SK-N-SH (cell line): Measurements from ENCODE around the gene NUMB. TPM values are rescaled to one million over a fixed set of nuclear protein-coding genes. Genes with fewer than 3 reads are reported as not detected.

Experiments used
- CTCF ChIA-PET: fragments of 300-600, 350-600 bp; formaldehyde crosslinking; extraction: SDS; loops from one replicate; lab custom pipeline; 2021; lab: Yijun Ruan, JAX
- POLR2A ChIA-PET: fragments of 350-600 bp; sonication (Branson Sonifier 250); formaldehyde crosslinking; extraction: SDS; loops from one replicate; lab custom pipeline; 2020; ENCODE audit warnings: antibody characterized with exemption, inconsistent platforms; lab: Yijun Ruan, JAX
- DNase-seq: peaks from one replicate; pipeline ENCODE4 v3.0.0; 2012
- H2AFZ ChIP-seq: fragments of 200-600 bp; sonication (generic); 2 replicates; pipeline ENCODE4 v1.8.1; 2016; ENCODE audit warnings: antibody characterized with exemption, mild to moderate bottlenecking, low read depth
- H3F3A ChIP-seq: fragments of 200-600 bp; sonication (generic); replicated peaks from 2 replicates; pipeline ENCODE3; 2016; ENCODE audit warnings: antibody characterized with exemption, mild to moderate bottlenecking; ENCODE audit not compliant: insufficient read depth
- H3K27ac ChIP-seq, 2 experiments: fragments of 200-500 bp in 1 of 2; fragments of 200-600 bp in 1 of 2; sonication (Bioruptor generic) in 1 of 2; sonication (generic), shearing (Covaris generic) in 1 of 2; 2 replicates each; pipeline versions ENCODE4 v1.5.1 to v1.6.1; 2014 to 2016; ENCODE audit warnings: low read depth in 2 of 2, inconsistent platforms in 1 of 2, low read length in 1 of 2, mild to moderate bottlenecking in 1 of 2, mixed read lengths in 1 of 2
- H3K27me3 ChIP-seq: fragments of 200-600 bp; sonication (generic), shearing (Covaris generic); 2 replicates; pipeline ENCODE4 v1.6.1; 2016; ENCODE audit warnings: mixed run types; ENCODE audit not compliant: insufficient read depth
- H3K36me3 ChIP-seq, 2 experiments: fragments of 200-500 bp in 1 of 2; fragments of 200-600 bp in 1 of 2; sonication (Bioruptor generic) in 1 of 2; sonication (generic) in 1 of 2; replicated peaks in 1 of 2; 2 replicates each; pipeline versions ENCODE3 to v1.5.1; 2014 to 2016; ENCODE audit warnings: low read length in 1 of 2, mild to moderate bottlenecking in 1 of 2; ENCODE audit not compliant: insufficient read depth in 2 of 2, control insufficient read depth in 1 of 2
- H3K4me1 ChIP-seq, 2 experiments: fragments of 200-500 bp in 1 of 2; fragments of 200-600 bp in 1 of 2; sonication (Bioruptor generic) in 1 of 2; sonication (generic), shearing (Covaris generic) in 1 of 2; 2 replicates each; pipeline versions ENCODE4 v1.5.1 to v1.6.1; 2014 to 2016; ENCODE audit warnings: low read depth in 1 of 2, low read length in 1 of 2, mixed run types in 1 of 2; ENCODE audit not compliant: insufficient read depth in 2 of 2, control insufficient read depth in 1 of 2
- H3K4me2 ChIP-seq: fragments of 200-600 bp; sonication (generic), shearing (Covaris generic); 2 replicates; pipeline ENCODE4 v1.6.1; 2017; ENCODE audit warnings: mixed run types
- H3K4me3 ChIP-seq, 2 experiments: fragments of 200-500 bp in 1 of 2; fragments of 200-600 bp in 1 of 2; sonication (Bioruptor generic) in 1 of 2; sonication (generic), shearing (Covaris generic) in 1 of 2; 2 replicates each; pipeline versions ENCODE4 v1.5.1 to v1.8.1; 2014 to 2016; ENCODE audit warnings: low read depth in 2 of 2, inconsistent platforms in 1 of 2, low read length in 1 of 2, mild to moderate bottlenecking in 1 of 2, mixed read lengths in 1 of 2, moderate library complexity in 1 of 2
- H3K79me2 ChIP-seq: fragments of 200-600 bp; sonication (generic); 2 replicates; pipeline ENCODE4 v1.8.1; 2017; ENCODE audit warnings: mild to moderate bottlenecking; ENCODE audit not compliant: insufficient read depth
- H3K9ac ChIP-seq: fragments of 200-600 bp; sonication (generic); 2 replicates; pipeline ENCODE4 v1.6.1; 2017; ENCODE audit warnings: mixed run types
- H3K9me2 ChIP-seq: fragments of 200-600 bp; sonication (generic); 2 replicates; pipeline ENCODE4 v1.6.1; 2017; ENCODE audit warnings: mixed run types
- H3K9me3 ChIP-seq: fragments of 200-600 bp; sonication (generic); 2 replicates; pipeline ENCODE4 v1.6.1; 2017; ENCODE audit warnings: mixed run types, mild to moderate bottlenecking, moderate library complexity
- H4K20me1 ChIP-seq: fragments of 200-600 bp; sonication (generic); 2 replicates; pipeline ENCODE4 v1.6.1; 2017; ENCODE audit warnings: mild to moderate bottlenecking, mixed run types; ENCODE audit not compliant: insufficient read depth
- ELF1 ChIP-seq: IDR thresholded peaks from 2 replicates; pipeline ENCODE4 v1.4.0; 2012
- FOXJ3 ChIP-seq: sonication (generic); formaldehyde crosslinking; IDR thresholded peaks from 2 replicates; pipeline ENCODE4 v1.5.1; 2020; ENCODE audit warnings: mild to moderate bottlenecking, missing genetic modification reagents
- FOXM1 ChIP-seq: IDR thresholded peaks from 2 replicates; pipeline ENCODE4 v1.4.0; 2012; ENCODE audit warnings: low read depth, mild to moderate bottlenecking
- GABPA ChIP-seq: IDR thresholded peaks from 2 replicates; pipeline ENCODE4 v1.4.0; 2012; ENCODE audit warnings: low read depth, mild to moderate bottlenecking
- JUND ChIP-seq: IDR thresholded peaks from 2 replicates; pipeline ENCODE4 v1.4.0; 2012
- MAX ChIP-seq: IDR thresholded peaks from 2 replicates; pipeline ENCODE4 v1.4.0; 2012; ENCODE audit warnings: low read depth
- MXI1 ChIP-seq: IDR thresholded peaks from 2 replicates; pipeline ENCODE4 v1.6.1; 2012; ENCODE audit warnings: mild to moderate bottlenecking, low read depth, low read length, improper control_type of control experiment
- NFIC ChIP-seq: IDR thresholded peaks from 2 replicates; pipeline ENCODE4 v1.4.0; 2012; ENCODE audit warnings: borderline replicate concordance
- NRF1 ChIP-seq: IDR thresholded peaks from 2 replicates; pipeline ENCODE4 v1.6.1; 2012; ENCODE audit warnings: low read depth, mild to moderate bottlenecking, low read length
- POLR2AphosphoS5 ChIP-seq: IDR thresholded peaks from 2 replicates; pipeline ENCODE4 v1.6.1; 2012; ENCODE audit warnings: low read depth, low read length
- RCOR1 ChIP-seq: fragments of 150-350 bp; IDR thresholded peaks from 2 replicates; pipeline ENCODE4 v1.6.1; 2017; ENCODE audit warnings: antibody characterized with exemption, low read length
- RFX5 ChIP-seq: IDR thresholded peaks from 2 replicates; pipeline ENCODE4 v1.6.1; 2012; ENCODE audit warnings: mild to moderate bottlenecking, improper control_type of control experiment, low read length
- SIN3A ChIP-seq: IDR thresholded peaks from 2 replicates; pipeline ENCODE4 v1.6.1; 2012; ENCODE audit warnings: low read depth, mild to moderate bottlenecking, low read length, moderate library complexity, borderline replicate concordance
- SMC3 ChIP-seq: IDR thresholded peaks from 2 replicates; pipeline ENCODE4 v1.6.1; 2012; ENCODE audit warnings: low read depth, low read length, improper control_type of control experiment
- TCF12 ChIP-seq: IDR thresholded peaks from 2 replicates; pipeline ENCODE4 v1.4.0; 2012
- WGBS: methylation state at CpG from one replicate; pipeline ENCODE4 v1.1.6; 2017; ENCODE audit warnings: low lambda C conversion rate; 5-methylcytosine and 5-hydroxymethylcytosine counted together
- polyA plus RNA-seq, 3 experiments: library from polyadenylated mRNA; depleted of rRNA; stranded (reverse); fragments of >200 nt; gene quantifications; 2 replicates each; pipeline ENCODE4 v1.2.3, GENCODE V29; 2012
- TF ChIP-seq, protein P1 (sequence below): IDR thresholded peaks from 2 replicates; pipeline ENCODE4 v1.6.1; 2012; ENCODE audit warnings: mild to moderate bottlenecking, low read depth, low read length, moderate library complexity
- TF ChIP-seq, protein P2 (sequence below): fragments of 150-350 bp; IDR thresholded peaks from 2 replicates; pipeline ENCODE4 v1.6.1; 2017; ENCODE audit warnings: antibody characterized with exemption, low read length, low read depth, borderline replicate concordance
- TF ChIP-seq, protein P3 (sequence below): fragments of 200-600 bp; sonication (generic); IDR thresholded peaks from 2 replicates; pipeline ENCODE4 v1.6.1; 2017; ENCODE audit warnings: antibody characterized with exemption, mild to moderate bottlenecking, moderate library complexity

NUMB gene
- polyA plus RNA-seq, 1 of the 3 experiments (the other 2 are of a cell fraction): 58.4 TPM

- 98% methylated on average over 3 of the region's 3 CpGs for WGBS
- Histone ChIP-seq H3K36me3 (peaks cover 0 to 4% of the 10 kb centered on the region in 2 experiments), H3K79me2 (peaks cover 65% of the 10 kb centered on the region), H2AFZ (no peak overlapping the region), H3K27ac (no peak overlapping the region), H3K9ac (no peak overlapping the region), H3F3A (peaks cover 4% of the 10 kb centered on the region), H3K4me1 (no peaks in the 10 kb centered on the region), H3K4me2 (no peak overlapping the region)
- no peak for DNase-seq
- POLR2A ChIA-PET: no interaction called here
- TF ChIP-seq NRF1 (no peak), MXI1 (no peak), SMC3 (no peak), MAX (no peak), NFIC (no peak), FOXJ3 (CRISPR knock-in tag) (no peak), GABPA (no peak), ELF1 (no peak), FOXM1 (no peak), POLR2AphosphoS5 (no peak), RCOR1 (no peak), JUND (no peak), RFX5 (no peak)
- TF ChIP-seq, protein P1, sequence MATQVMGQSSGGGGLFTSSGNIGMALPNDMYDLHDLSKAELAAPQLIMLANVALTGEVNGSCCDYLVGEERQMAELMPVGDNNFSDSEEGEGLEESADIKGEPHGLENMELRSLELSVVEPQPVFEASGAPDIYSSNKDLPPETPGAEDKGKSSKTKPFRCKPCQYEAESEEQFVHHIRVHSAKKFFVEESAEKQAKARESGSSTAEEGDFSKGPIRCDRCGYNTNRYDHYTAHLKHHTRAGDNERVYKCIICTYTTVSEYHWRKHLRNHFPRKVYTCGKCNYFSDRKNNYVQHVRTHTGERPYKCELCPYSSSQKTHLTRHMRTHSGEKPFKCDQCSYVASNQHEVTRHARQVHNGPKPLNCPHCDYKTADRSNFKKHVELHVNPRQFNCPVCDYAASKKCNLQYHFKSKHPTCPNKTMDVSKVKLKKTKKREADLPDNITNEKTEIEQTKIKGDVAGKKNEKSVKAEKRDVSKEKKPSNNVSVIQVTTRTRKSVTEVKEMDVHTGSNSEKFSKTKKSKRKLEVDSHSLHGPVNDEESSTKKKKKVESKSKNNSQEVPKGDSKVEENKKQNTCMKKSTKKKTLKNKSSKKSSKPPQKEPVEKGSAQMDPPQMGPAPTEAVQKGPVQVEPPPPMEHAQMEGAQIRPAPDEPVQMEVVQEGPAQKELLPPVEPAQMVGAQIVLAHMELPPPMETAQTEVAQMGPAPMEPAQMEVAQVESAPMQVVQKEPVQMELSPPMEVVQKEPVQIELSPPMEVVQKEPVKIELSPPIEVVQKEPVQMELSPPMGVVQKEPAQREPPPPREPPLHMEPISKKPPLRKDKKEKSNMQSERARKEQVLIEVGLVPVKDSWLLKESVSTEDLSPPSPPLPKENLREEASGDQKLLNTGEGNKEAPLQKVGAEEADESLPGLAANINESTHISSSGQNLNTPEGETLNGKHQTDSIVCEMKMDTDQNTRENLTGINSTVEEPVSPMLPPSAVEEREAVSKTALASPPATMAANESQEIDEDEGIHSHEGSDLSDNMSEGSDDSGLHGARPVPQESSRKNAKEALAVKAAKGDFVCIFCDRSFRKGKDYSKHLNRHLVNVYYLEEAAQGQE: no peak
- TF ChIP-seq, protein P2, sequence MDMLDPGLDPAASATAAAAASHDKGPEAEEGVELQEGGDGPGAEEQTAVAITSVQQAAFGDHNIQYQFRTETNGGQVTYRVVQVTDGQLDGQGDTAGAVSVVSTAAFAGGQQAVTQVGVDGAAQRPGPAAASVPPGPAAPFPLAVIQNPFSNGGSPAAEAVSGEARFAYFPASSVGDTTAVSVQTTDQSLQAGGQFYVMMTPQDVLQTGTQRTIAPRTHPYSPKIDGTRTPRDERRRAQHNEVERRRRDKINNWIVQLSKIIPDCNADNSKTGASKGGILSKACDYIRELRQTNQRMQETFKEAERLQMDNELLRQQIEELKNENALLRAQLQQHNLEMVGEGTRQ: no peak
- TF ChIP-seq, all 33 proteins: peak for 0
- H3K9me3 ChIP-seq: no peaks in the 10 kb centered on the region
- no peak overlapping the region for H3K4me3 ChIP-seq
- CTCF ChIA-PET: interaction anchor here (0.7 kb wide), 1 partner anchor 65 kb away, joined by 3 read pairs; no protein-coding TSS in a partner anchor
- no peaks in the 10 kb centered on the region for H3K27me3 ChIP-seq
- H4K20me1 ChIP-seq: peaks cover 30% of the 10 kb centered on the region
- no peaks in the 10 kb centered on the region for H3K9me2 ChIP-seq
These were observed 60.5 kb downstream of the NUMB start for GRCh38 chr14:73397810-73398209.

DNA sequence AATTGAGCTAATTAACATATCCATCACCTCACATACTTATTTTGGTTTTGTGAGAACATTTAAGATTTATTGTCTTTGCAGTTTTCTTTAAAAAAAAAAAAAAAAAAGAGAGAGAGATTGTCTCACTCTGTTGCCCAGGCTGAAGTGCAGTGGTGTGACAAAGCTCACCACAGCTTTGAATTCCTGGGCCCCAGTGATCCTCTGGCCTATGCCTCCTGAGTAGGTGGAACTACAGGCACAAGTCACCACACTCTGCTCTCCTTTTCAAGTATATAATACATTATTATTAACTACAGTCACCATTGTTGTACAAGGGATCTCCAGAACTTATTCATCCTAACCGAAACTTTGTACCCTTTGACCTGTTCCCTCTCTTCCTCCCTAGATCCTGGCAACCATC, 64.0 kb downstream of the NUMB start:
- Histone ChIP-seq H3K36me3 (peaks cover 0 to 4% of the 10 kb centered on the region in 2 experiments), H4K20me1 (peaks cover 15% of the 10 kb centered on the region), H3K79me2 (peaks cover 59% of the 10 kb centered on the region), H3K27me3 (no peaks in the 10 kb centered on the region), H3K9me2 (no peaks in the 10 kb centered on the region), H3K4me1 (peaks cover 0 to 2% of the 10 kb centered on the region in 2 experiments; a peak in 1 of 4 replicates), H2AFZ (no peak overlapping the region), H3K9me3 (no peaks in the 10 kb centered on the region), H3F3A (peaks cover 7% of the 10 kb centered on the region), H3K4me2 (no peak overlapping the region), H3K27ac (no peak overlapping the region), H3K4me3 (no peak overlapping the region), H3K9ac (no peak overlapping the region)
- WGBS: 74% methylated on average over 1 of the region's 1 CpG
- TF ChIP-seq SIN3A (no peak), GABPA (no peak), TCF12 (no peak)
- TF ChIP-seq, protein P3, sequence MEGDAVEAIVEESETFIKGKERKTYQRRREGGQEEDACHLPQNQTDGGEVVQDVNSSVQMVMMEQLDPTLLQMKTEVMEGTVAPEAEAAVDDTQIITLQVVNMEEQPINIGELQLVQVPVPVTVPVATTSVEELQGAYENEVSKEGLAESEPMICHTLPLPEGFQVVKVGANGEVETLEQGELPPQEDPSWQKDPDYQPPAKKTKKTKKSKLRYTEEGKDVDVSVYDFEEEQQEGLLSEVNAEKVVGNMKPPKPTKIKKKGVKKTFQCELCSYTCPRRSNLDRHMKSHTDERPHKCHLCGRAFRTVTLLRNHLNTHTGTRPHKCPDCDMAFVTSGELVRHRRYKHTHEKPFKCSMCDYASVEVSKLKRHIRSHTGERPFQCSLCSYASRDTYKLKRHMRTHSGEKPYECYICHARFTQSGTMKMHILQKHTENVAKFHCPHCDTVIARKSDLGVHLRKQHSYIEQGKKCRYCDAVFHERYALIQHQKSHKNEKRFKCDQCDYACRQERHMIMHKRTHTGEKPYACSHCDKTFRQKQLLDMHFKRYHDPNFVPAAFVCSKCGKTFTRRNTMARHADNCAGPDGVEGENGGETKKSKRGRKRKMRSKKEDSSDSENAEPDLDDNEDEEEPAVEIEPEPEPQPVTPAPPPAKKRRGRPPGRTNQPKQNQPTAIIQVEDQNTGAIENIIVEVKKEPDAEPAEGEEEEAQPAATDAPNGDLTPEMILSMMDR: no peak
- CTCF ChIA-PET: no interaction called here
- DNase-seq: no peak
- POLR2A ChIA-PET: no interaction called here
